ENCODE data around the gene IRGQ.

IRGQ gene

GRCh38 chr19:43622956-43623355 lies 27.0 kb upstream of the IRGQ start:
- H3K27ac ChIP-seq (ENCODE audit: low read depth, low read length), result no peak overlapping the region
- no peaks in the 10 kb centered on the region for H3K36me3 ChIP-seq (ENCODE audit: insufficient read depth, low read length)

GRCh38 chr19:43622070-43622469 lies 26.1 kb upstream of the IRGQ start:
- H3K27ac ChIP-seq (ENCODE audit: low read depth, low read length), result no peak overlapping the region
- peaks cover 18% of the 10 kb centered on the region for H3K4me1 ChIP-seq (ENCODE audit: insufficient read depth, low read length)
- no peaks in the 10 kb centered on the region for H3K36me3 ChIP-seq (ENCODE audit: insufficient read depth, low read length)
- no peak overlapping the region for H3K9ac ChIP-seq (ENCODE audit: low read length)
- no peaks in the 10 kb centered on the region for H3K27me3 ChIP-seq (ENCODE audit: control insufficient read depth in 1 of 2, insufficient read depth in 2 of 2, low read length in 2 of 2)
- no peaks in the 10 kb centered on the region for H3K9me3 ChIP-seq (ENCODE audit: low read length)
- H3K4me3 ChIP-seq (ENCODE audit: low read depth in 1 of 2, low read length in 2 of 2), result no peak overlapping the region

More at GRCh38 chr19:43622956-43623355, 27.0 kb upstream of the IRGQ start:
- Histone ChIP-seq H3K9ac (ENCODE audit: low read length) (no peak overlapping the region), H3K4me3 (ENCODE audit: low read depth in 1 of 2, low read length in 2 of 2) (no peak overlapping the region), H3K27me3 (ENCODE audit: control insufficient read depth in 1 of 2, insufficient read depth in 2 of 2, low read length in 2 of 2) (no peaks in the 10 kb centered on the region), H3K4me1 (ENCODE audit: insufficient read depth, low read length) (peaks cover 18% of the 10 kb centered on the region), H3K9me3 (ENCODE audit: low read length) (no peaks in the 10 kb centered on the region)

- Histone ChIP-seq H3K4me3 (ENCODE audit: low read depth in 1 of 2, low read length in 2 of 2) (peak overlapping the region; percentile 72 to 84), H3K27ac (ENCODE audit: low read depth, low read length) (peak overlapping the region; percentile 80), H3K9ac (ENCODE audit: low read length) (peak overlapping the region; percentile 79), H3K4me1 (ENCODE audit: insufficient read depth, low read length) (peaks cover 18% of the 10 kb centered on the region), H3K27me3 (ENCODE audit: control insufficient read depth in 1 of 2, insufficient read depth in 2 of 2, low read length in 2 of 2) (no peaks in the 10 kb centered on the region), H3K9me3 (ENCODE audit: low read length) (no peaks in the 10 kb centered on the region), H3K36me3 (ENCODE audit: insufficient read depth, low read length) (no peaks in the 10 kb centered on the region)
Measured at GRCh38 chr19:43620061-43621001, 24.4 kb upstream of the IRGQ start.

GRCh38 chr19:43619262-43620060 lies 23.5 kb upstream of the IRGQ start, which contains the start of gene ZNF428:
TSS of gene ZNF428 (minus strand) at chr19:43619629. CDS start at chr19:43614304, 5,325 bp downstream.
- peak within 1 kb of the TSS; percentile 79 for H3K9ac ChIP-seq (ENCODE audit: low read length)
- H3K4me1 ChIP-seq (ENCODE audit: insufficient read depth, low read length), result peaks cover 18% of the 10 kb centered on the region
- peak within 1 kb of the TSS; percentile 72 to 84 for H3K4me3 ChIP-seq (ENCODE audit: low read depth in 1 of 2, low read length in 2 of 2)
- H3K27me3 ChIP-seq (ENCODE audit: control insufficient read depth in 1 of 2, insufficient read depth in 2 of 2, low read length in 2 of 2), result no peaks in the 10 kb centered on the region
- no peaks in the 10 kb centered on the region for H3K9me3 ChIP-seq (ENCODE audit: low read length)
- no peaks in the 10 kb centered on the region for H3K36me3 ChIP-seq (ENCODE audit: insufficient read depth, low read length)
- peak within 1 kb of the TSS; percentile 80 for H3K27ac ChIP-seq (ENCODE audit: low read depth, low read length)

- Histone ChIP-seq H3K4me3 (ENCODE audit: low read depth in 1 of 2, low read length in 2 of 2) (peak overlapping the region; percentile 72 to 84), H3K9ac (ENCODE audit: low read length) (peak overlapping the region; percentile 79), H3K27me3 (ENCODE audit: control insufficient read depth in 1 of 2, insufficient read depth in 2 of 2, low read length in 2 of 2) (no peaks in the 10 kb centered on the region), H3K27ac (ENCODE audit: low read depth, low read length) (peak overlapping the region; percentile 80), H3K4me1 (ENCODE audit: insufficient read depth, low read length) (peaks cover 18% of the 10 kb centered on the region), H3K36me3 (ENCODE audit: insufficient read depth, low read length) (peaks cover 3% of the 10 kb centered on the region), H3K9me3 (ENCODE audit: low read length) (no peaks in the 10 kb centered on the region)
Measured at GRCh38 chr19:43618921-43619261, 23.0 kb upstream of the IRGQ start.

GRCh38 chr19:43616954-43617353 lies 21.0 kb upstream of the IRGQ start:
- H3K36me3 ChIP-seq (ENCODE audit: insufficient read depth, low read length), result peaks cover 18% of the 10 kb centered on the region

GRCh38 chr19:43616306-43616705 lies 20.4 kb upstream of the IRGQ start:
- Histone ChIP-seq H3K27me3 (ENCODE audit: control insufficient read depth in 1 of 2, insufficient read depth in 2 of 2, low read length in 2 of 2) (no peaks in the 10 kb centered on the region), H3K9me3 (ENCODE audit: low read length) (no peaks in the 10 kb centered on the region), H3K27ac (ENCODE audit: low read depth, low read length) (no peak overlapping the region), H3K36me3 (ENCODE audit: insufficient read depth, low read length) (peaks cover 23% of the 10 kb centered on the region), H3K4me1 (ENCODE audit: insufficient read depth, low read length) (peaks cover 18% of the 10 kb centered on the region), H3K4me3 (ENCODE audit: low read depth in 1 of 2, low read length in 2 of 2) (no peak overlapping the region), H3K9ac (ENCODE audit: low read length) (no peak overlapping the region)

More at GRCh38 chr19:43616954-43617353, 21.0 kb upstream of the IRGQ start:
- Histone ChIP-seq H3K4me3 (ENCODE audit: low read depth in 1 of 2, low read length in 2 of 2) (no peak overlapping the region), H3K27ac (ENCODE audit: low read depth, low read length) (no peak overlapping the region), H3K9ac (ENCODE audit: low read length) (no peak overlapping the region), H3K27me3 (ENCODE audit: control insufficient read depth in 1 of 2, insufficient read depth in 2 of 2, low read length in 2 of 2) (no peaks in the 10 kb centered on the region), H3K4me1 (ENCODE audit: insufficient read depth, low read length) (peaks cover 18% of the 10 kb centered on the region), H3K9me3 (ENCODE audit: low read length) (no peaks in the 10 kb centered on the region)

GRCh38 chr19:43612374-43612773 lies 16.4 kb upstream of the IRGQ start:
- H3K9me3 ChIP-seq (ENCODE audit: low read length), result no peaks in the 10 kb centered on the region
- H3K27me3 ChIP-seq (ENCODE audit: control insufficient read depth in 1 of 2, insufficient read depth in 2 of 2, low read length in 2 of 2), result no peaks in the 10 kb centered on the region
- H3K9ac ChIP-seq (ENCODE audit: low read length), result no peak overlapping the region
- peaks cover 27% of the 10 kb centered on the region for H3K36me3 ChIP-seq (ENCODE audit: insufficient read depth, low read length)
- no peak overlapping the region for H3K4me3 ChIP-seq (ENCODE audit: low read depth in 1 of 2, low read length in 2 of 2)
- no peaks in the 10 kb centered on the region for H3K4me1 ChIP-seq (ENCODE audit: insufficient read depth, low read length)
- no peak overlapping the region for H3K27ac ChIP-seq (ENCODE audit: low read depth, low read length)

GRCh38 chr19:43611788-43612187 lies 15.9 kb upstream of the IRGQ start, which contains the start of gene SRRM5:
TSS of gene SRRM5 (plus strand) at chr19:43612088. CDS start at chr19:43612122, 34 bp downstream.
- Histone ChIP-seq H3K4me1 (ENCODE audit: insufficient read depth, low read length) (no peaks in the 10 kb centered on the region), H3K9me3 (ENCODE audit: low read length) (no peaks in the 10 kb centered on the region), H3K27me3 (ENCODE audit: control insufficient read depth in 1 of 2, insufficient read depth in 2 of 2, low read length in 2 of 2) (no peaks in the 10 kb centered on the region), H3K9ac (ENCODE audit: low read length) (no peak within 1 kb of the TSS), H3K27ac (ENCODE audit: low read depth, low read length) (no peak within 1 kb of the TSS), H3K36me3 (ENCODE audit: insufficient read depth, low read length) (peaks cover 33% of the 10 kb centered on the region), H3K4me3 (ENCODE audit: low read depth in 1 of 2, low read length in 2 of 2) (no peak within 1 kb of the TSS)

GRCh38 chr19:43610493-43610892 lies 14.6 kb upstream of the IRGQ start:
- Histone ChIP-seq H3K9ac (ENCODE audit: low read length) (no peak overlapping the region), H3K27me3 (ENCODE audit: control insufficient read depth in 1 of 2, insufficient read depth in 2 of 2, low read length in 2 of 2) (no peaks in the 10 kb centered on the region), H3K4me3 (ENCODE audit: low read depth in 1 of 2, low read length in 2 of 2) (no peak overlapping the region), H3K27ac (ENCODE audit: low read depth, low read length) (no peak overlapping the region), H3K4me1 (ENCODE audit: insufficient read depth, low read length) (no peaks in the 10 kb centered on the region), H3K36me3 (ENCODE audit: insufficient read depth, low read length) (peaks cover 43% of the 10 kb centered on the region), H3K9me3 (ENCODE audit: low read length) (no peaks in the 10 kb centered on the region)

- H3K9ac ChIP-seq (ENCODE audit: low read length), result no peak overlapping the region
- no peaks in the 10 kb centered on the region for H3K9me3 ChIP-seq (ENCODE audit: low read length)
- H3K27me3 ChIP-seq (ENCODE audit: control insufficient read depth in 1 of 2, insufficient read depth in 2 of 2, low read length in 2 of 2), result no peaks in the 10 kb centered on the region
- H3K4me3 ChIP-seq (ENCODE audit: low read depth in 1 of 2, low read length in 2 of 2), result no peak overlapping the region
- H3K27ac ChIP-seq (ENCODE audit: low read depth, low read length), result no peak overlapping the region
- peaks cover 43% of the 10 kb centered on the region for H3K36me3 ChIP-seq (ENCODE audit: insufficient read depth, low read length)
- no peaks in the 10 kb centered on the region for H3K4me1 ChIP-seq (ENCODE audit: insufficient read depth, low read length)
Measured at GRCh38 chr19:43609872-43610271, 13.9 kb upstream of the IRGQ start.
